EH (cell line): ENCODE data around the gene HK1.

Experiments
- DNase-seq: peaks from one replicate; pipeline ENCODE4 v3.0.0-alpha.2; 2015; ENCODE audit warnings: low read depth

HK1 gene

GRCh38 chr10:69404786-69405185, 126.5 kb downstream of the HK1 start:
- DNase-seq, result no peak

GRCh38 chr10:69405221-69405620, 126.9 kb downstream of the HK1 start:
- no peak for DNase-seq

GRCh38 chr10:69406302-69406811, 128.1 kb downstream of the HK1 start:
- no peak for DNase-seq

GRCh38 chr10:69406816-69407580, 128.7 kb downstream of the HK1 start:
- no peak for DNase-seq

- no peak for DNase-seq
Measured at GRCh38 chr10:69407621-69408301, 129.5 kb downstream of the HK1 start.

GRCh38 chr10:69408318-69409175, 130.3 kb downstream of the HK1 start:
- peak; percentile 94 for DNase-seq

- no peak for DNase-seq
Measured at GRCh38 chr10:69409176-69409495, 130.8 kb downstream of the HK1 start.

- DNase-seq, result no peak
Measured at GRCh38 chr10:69409968-69410367, 131.7 kb downstream of the HK1 start.

GRCh38 chr10:69410487-69410886, 132.2 kb downstream of the HK1 start:
- no peak for DNase-seq

GRCh38 chr10:69411476-69411875, 133.2 kb downstream of the HK1 start:
- DNase-seq, result no peak

- DNase-seq, result no peak
Measured at GRCh38 chr10:69412232-69412790, 134.0 kb downstream of the HK1 start.

GRCh38 chr10:69413221-69413865, 135.0 kb downstream of the HK1 start:
- DNase-seq, result peak; percentile 78

GRCh38 chr10:69414036-69415018, 136.0 kb downstream of the HK1 start:
- DNase-seq, result no peak

- DNase-seq, result no peak
Measured at GRCh38 chr10:69415049-69415448, 136.8 kb downstream of the HK1 start.

- DNase-seq, result no peak
Measured at GRCh38 chr10:69415951-69416350, 137.7 kb downstream of the HK1 start.

- no peak for DNase-seq
Measured at GRCh38 chr10:69416695-69417094, 138.4 kb downstream of the HK1 start, which contains the start of gene TACR2. TSS of gene TACR2 (minus strand) at chr10:69416918. CDS start at chr10:69416323, 595 bp downstream.

GRCh38 chr10:69417542-69417941, 139.2 kb downstream of the HK1 start:
- no peak for DNase-seq

- DNase-seq, result no peak
Measured at GRCh38 chr10:69418052-69418752, 139.9 kb downstream of the HK1 start.

GRCh38 chr10:69419096-69419743, 140.9 kb downstream of the HK1 start:
- no peak for DNase-seq
